GM21825 (cell line): ENCODE data around the gene DCK.
A peak's percentile ranks its signal among the peaks of the same experiment; 100 is the strongest.

ENCODE experiments used
- ATAC-seq: cut with Tn5 transposase; IDR thresholded peaks from one replicate; pipeline ENCODE4 v1.9.1; 2021; ENCODE audit warnings: mild to moderate bottlenecking, moderate library complexity; ENCODE audit not compliant: unreplicated experiment

DCK gene

DNA sequence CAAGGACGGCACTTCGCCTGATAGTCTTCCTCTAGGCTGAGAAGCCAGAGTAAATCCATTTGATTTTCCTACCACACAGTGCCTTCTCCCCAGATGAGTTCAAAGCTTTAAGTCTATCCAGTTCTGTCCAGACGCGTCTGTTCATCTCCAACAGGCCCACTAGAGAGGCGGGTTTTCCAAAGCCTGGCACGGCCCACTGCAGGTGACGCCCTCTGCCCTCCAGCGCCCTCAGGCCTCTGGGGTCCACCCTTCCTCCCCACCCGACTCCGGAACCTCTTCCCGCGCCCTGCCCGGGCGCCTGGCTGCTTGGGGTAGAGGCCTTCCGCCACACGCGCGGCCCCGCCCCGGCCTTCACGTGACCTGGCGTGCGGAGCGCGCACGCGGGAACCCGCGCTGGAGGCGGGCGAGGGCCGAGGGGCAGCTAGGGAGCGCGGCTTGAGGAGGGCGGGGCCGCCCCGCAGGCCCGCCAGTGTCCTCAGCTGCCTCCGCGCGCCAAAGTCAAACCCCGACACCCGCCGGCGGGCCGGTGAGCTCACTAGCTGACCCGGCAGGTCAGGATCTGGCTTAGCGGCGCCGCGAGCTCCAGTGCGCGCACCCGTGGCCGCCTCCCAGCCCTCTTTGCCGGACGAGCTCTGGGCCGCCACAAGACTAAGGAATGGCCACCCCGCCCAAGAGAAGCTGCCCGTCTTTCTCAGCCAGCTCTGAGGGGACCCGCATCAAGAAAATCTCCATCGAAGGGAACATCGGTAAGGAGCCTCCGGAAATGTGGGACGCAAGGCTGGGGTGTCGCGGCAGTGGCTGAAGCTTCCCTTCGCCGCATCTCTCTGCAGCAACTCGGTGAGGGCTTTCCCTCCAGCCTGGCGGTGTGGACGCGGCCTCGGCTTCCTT, at the start of gene DCK:
TSS of gene DCK (plus strand) at position 469 of the 888 bp plus-strand sequence. CDS start at position 656, 187 bp downstream.
- peak; percentile 89 for ATAC-seq

DNA sequence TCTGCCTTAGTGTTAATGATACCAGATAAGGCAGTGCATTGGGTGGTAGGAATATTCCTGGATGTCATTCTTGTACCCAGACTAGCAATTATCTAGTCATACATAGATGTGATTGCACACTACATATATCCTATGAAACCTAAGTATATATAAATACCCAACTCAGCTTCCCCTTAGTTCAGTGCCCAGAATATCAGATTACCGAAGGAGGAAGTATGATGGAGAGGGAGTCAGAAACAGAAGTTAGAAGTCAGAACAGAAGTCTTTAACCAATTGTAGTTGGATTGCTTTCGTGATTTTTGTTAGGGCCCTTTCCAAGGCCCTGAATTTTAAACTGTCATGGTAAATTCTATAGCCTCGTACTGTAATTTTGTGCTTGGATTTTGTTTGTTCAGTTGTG, 48.4 kb upstream of the DCK start:
- ATAC-seq: peak; percentile 42

DNA sequence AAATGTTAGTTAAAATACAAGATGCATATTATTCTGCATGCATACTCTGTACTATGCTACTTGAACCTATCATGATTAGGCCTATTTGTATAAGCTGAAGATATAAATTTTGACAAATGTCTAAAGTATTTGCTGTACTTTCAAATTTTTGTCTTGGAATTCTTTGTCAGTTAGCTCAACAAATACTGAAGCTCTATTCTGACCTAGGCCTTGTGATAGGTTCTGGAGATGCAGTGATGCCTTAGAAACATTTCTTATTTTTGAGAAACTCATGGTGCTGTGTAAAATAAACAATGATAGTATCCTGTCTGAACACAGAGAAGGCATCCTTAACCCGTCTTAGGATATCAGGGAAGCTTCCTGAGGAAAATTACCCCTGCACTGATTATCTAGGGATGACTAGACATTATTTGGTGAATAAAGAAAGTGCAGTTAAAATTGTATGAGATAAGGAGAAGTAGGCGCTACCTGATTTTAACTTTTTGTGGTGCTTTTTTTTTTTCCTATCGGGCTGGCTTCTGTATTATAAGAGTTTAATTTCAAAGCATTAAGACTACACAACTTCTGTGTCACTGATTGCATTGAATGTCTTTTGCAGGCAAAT, 47.9 kb upstream of the DCK start:
- ATAC-seq: no peak

DNA sequence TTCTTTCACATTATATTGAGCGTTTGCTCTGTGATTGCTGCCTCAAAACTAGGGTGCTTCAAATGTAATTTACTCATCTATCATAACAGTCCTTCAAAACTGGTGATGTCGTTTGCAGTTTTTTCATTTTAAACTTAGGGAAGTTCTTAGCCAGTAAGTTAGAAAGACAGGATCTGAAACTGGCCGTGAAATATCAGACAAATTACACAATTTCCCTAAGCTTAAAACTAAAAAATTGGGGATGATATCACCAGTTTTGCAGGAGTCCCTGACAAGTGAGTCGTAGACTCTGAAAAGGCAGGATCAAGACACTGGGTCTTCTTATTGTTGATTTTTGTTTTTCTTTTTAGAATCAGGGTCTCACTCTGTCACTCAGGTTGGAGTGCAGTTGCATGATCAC, 46.5 kb upstream of the DCK start:
- no peak for ATAC-seq

DNA sequence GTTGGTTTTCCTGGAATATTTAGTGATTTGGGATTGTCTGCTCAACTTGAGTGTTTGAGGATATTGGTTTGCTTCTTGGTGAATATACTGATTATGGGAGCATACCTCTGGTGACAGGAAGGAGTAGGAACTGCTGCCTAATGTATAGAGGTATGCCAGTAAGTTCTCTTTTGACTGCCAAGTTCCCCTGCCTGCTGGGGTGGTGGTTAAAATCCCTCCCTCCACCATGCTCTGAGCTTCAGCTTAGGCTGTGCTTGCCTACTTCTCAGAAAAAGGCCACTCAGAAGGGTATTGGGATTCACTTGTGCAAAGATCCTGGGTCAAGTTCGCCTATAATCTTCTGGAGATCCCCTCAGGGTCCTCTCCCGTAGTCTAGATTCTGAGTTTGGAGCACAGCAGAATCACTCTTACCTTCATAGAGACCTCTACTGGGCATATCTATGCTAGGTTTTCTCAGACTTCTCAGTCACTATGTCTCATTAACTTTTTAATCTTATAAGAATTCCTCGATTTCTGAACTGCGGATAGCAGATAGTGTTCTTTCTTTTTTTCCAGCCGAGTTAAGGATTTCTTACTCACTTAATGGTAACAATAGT, 44.7 kb upstream of the DCK start:
- ATAC-seq: no peak

DNA sequence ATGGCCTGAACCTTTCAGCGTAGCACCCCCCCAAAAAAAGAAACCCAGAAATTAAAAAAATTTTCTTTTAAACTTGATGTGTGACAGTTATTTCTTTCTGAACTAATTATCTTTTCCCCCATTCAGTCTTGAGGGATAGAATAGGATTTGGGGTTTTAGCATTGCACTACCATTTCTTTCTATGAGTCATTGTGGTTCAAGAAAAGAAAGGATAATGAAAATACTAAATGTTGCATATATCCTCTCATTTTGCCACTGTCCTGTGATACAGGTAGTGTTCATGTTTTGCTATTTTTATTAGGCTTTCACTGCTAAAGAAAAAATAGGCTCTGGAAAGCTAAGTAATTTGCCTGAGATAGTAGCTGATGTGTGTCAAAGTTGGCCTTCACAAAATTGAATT, 39.4 kb upstream of the DCK start:
- ATAC-seq: no peak

DNA sequence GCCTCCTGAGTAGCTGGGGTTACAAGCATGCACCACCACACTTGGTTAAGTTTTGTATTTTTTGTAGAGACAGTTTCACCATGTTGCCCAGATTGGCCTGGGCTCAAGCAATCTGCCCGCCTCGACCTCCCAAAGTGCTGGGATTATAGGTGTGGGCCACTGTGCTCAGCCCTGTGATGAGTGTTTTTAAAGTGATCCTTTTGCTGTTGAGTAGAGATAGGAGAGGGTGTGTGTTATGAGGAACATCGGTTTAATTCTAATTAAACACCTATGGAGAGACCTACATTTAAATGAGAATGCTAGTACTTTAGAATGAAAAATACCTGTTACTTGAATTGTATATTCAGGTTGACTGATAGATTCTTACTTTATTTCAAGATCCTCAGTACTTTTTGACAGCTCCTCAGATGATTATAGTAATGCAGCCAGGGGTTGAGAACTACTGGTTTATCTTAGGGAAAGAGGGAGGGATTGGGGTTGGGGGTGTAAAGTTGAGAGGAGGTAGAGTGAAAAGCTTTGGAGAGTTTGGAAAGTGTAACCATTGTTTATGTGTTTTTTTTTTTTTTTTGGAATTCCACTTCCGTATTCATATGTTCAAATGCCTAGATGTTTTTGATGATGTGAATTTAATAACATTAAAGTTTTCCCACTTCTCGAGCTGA, 36.8 kb upstream of the DCK start:
- ATAC-seq: no peak

DNA sequence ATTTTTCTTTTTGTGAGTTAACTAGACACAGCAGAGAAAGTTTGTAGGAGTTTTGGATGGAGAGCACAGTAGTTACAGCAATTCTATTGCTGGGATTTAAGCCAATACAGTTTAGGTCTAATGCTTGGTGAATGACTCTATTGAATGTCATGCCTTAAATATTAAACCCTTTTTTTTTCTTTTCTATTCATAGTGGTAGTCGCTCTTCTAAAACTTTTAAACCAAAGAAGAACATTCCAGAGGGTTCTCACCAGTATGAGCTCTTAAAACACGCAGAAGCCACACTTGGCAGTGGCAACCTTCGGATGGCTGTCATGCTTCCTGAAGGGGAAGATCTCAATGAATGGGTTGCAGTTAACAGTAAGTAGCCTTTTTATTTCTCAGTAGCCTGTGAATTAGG, 34.8 kb upstream of the DCK start:
- ATAC-seq: no peak

DNA sequence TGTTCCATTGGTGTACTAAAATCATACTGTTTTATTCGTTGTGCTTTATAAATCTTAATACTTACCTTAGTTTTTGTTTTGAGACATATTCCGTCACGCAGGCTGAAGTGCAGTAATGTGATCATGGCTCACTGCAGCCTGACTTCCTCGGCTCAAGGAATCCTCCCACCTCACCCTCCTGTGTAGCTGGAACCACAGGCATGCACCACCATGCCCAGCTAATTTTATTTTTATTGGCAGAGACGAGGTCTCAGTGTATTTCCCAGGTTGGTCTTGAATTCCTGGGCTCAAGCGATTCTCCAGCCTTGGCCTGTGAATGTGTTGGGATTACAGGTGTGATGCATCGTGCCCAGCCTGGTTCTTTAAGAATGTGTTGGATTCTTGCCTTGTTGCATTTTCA, 24.4 kb upstream of the DCK start:
- no peak for ATAC-seq

DNA sequence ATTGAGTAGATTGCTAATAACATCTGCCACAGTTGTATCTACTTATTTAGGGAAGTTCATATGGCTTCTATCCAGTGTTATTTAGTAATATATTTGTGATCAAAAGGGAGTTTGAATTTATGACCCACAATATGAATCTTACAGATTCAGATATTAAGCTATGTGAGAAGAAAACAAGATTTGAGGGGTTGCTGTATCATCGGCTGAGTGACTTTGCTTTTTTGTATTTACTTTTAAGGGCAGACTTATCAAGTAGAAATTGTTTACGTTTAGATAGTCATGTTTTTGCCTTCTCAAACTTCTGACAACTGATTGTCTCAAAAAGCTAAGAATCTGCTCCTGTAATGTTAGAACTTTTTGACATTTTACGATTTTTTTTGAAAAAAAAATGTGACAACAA, 17.2 kb upstream of the DCK start:
- no peak for ATAC-seq

DNA sequence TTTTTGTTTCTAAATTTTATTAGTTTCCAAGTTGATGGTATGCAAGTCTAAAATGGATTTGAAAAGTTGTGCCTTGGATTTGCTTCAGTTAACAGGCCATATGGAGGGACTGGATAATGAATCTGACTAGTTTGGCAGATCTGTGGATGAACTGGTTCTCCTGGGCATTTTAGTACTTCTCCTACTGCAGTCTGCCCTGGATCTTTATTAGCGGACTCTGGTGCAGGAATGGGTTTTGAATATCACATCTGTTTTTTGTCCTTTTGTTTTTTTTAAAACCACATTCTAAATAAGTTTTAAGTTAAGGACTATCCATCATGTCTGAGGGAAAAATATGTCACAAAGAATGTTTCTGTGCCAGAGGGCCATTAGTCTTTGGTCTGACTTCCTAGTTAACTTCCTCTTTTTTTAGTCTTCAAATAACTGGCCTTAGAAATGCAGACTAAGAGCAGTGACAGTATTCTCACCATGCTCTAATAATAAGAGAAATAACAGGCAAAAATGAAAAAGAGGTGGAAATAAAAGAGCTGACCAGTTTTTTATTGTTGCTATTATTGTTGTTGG, 13.9 kb upstream of the DCK start:
- no peak for ATAC-seq

DNA sequence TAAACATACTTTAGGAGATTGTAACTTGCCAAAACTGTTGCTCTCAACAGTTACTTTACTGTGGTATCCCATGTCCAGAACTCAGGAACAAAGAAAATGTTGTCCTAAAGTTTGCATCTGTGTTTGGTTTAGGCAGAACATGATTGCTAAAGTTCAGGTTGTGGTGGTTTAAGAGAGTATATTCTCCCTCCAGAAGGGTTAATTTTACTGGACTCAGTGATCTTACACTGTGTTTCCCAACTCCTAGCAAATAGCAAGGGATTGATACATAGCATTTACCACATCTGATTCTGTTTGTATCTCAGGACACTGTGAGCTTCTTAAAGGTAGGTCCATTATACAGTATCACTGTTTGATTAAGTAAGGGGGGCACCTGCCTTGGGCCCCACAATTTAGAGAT, 13.3 kb upstream of the DCK start:
- no peak for ATAC-seq

DNA sequence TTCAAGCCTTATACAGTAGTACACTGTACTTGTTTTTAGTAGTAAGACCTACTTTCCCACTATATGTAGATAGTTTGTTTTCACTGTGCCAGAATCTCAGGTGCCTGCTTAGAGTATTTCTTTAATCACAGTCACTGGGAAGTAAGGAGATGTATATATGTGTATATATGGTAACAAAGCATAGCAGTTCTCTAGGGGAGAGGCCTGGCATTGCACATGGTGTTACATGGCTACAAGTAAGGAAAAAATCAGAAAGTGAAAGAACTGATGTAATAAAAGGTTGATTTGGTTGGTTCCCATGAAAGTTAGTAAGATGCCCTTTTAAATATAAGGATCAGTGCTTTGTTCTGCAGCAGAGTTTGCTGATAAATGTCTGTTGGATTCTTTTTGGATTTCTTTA, 9.3 kb upstream of the DCK start:
- no peak for ATAC-seq

DNA sequence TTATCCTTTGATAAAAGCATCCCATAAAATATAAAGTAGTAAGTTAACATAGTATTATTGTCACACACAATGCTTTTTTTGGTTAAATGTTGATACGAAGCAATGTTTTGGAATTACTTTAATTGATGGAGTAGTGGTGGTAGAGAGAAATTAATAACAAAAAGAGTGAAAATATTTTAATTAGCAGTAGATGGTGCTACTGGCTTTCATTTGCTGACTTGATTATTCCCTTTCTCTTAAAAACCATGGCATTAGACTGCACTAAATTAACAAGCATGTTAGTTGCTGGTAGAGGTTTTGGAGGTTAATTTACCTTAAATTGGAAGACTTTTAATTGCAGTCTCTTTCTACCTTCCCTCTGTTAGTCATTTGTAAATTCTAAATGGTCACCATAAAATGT, 8.9 kb upstream of the DCK start:
- no peak for ATAC-seq

DNA sequence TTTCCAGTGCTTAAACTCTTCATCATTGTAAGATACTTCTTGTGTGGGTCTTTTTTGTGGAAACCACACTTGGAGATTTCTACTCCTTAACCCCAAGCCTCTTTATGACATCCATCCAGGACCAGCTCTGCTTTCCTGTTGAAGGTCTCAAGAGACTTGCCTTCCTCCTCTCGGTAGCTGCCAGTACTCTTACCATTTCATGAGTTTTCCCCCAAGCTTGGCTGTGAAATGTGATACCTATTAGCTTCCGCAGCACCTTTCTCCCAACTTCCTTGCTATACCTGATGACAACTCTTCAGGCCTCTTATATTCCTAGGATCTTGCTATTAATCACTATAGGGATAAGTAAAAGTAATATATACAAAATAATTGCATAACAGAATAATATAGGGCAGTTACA, 1.9 kb upstream of the DCK start:
- no peak for ATAC-seq

DNA sequence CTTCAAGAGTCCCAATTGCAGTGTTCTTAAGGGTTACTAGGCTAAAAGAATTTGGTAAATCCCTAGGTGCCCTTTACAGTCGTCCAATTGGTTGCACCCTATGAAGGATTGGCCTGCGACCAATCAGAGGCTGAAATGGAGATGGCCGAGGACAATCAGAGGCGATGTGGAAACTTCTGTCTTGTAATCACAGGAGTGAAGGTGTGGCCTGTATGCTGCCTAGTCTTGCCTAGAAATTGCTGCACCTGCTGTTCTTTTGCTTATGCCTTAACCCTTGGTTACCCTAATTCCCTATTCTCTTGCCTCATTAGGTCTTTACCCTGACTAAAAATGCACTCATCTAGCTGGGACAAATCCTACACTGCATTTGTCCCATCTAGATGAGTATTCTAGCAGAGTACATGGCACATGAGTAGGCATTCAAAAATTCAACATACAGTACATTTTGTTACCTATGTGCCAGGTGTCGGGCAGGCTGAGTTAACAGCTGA, 1.0 kb upstream of the DCK start:
- ATAC-seq: no peak

DNA sequence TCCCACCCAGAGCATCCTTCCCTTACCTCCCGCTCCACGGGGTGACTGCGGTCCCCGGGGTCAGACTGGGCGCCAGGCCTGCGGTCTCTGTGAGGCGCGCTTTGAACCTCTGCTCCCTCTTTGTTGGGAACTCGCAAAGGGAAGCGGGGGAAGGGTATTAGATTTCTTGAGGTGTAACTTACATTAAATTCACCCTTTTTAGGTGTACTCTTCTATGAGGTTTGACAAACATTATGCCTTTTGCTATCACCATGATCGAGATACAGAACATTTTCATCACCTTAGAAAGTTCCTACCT, 569 bp downstream of the DCK start:
- no peak for ATAC-seq

DNA sequence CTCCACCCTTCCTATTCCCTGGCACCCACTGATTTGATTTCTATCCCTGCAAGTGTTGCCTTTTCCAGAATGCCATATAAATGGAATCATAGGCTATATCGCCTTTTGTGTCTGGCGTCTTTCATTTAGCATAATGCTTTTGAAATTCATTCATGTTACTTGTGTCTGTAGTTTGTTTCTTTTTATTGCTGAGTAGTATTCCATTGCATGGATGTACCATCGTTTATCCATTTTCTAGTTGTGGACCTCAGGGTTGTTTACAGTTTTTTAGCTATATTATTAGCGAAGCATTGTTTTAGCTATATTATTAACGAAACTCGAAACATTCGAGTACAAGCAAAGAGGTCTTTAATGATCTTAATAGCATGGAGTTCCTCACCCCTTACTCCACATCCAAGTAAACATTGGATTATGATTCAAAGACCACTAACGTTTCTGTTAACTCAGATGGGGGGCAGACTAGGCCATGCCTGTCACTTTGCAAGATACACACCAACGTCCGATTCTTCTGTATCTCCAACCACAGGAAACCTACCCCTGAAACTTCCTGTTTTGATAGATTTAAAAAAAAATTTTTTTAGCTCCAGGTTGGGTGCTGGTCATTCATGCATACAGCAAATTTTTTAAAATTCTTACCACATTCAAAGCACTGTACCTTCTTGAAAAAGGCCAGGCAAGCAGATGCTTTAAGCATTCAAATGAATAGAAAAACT, 1.1 kb downstream of the DCK start:
- peak; percentile 48 for ATAC-seq

DNA sequence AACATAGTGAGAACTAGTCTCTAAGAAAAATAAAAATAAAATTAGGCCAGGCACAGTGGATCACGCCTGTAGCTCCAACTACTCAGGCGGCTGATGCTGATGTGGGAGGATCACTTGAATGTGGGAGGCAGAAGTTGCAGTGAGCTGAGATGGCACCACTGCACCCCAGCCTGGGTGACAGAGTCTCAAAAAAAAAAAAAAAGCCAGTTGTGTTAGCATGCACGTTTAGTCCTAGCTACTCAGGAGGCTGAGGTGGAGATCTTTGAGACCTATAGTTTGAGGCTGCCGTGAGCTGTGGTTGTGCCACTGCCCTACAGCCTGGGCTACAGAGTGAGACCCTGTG, 2.5 kb downstream of the DCK start:
- no peak for ATAC-seq

DNA sequence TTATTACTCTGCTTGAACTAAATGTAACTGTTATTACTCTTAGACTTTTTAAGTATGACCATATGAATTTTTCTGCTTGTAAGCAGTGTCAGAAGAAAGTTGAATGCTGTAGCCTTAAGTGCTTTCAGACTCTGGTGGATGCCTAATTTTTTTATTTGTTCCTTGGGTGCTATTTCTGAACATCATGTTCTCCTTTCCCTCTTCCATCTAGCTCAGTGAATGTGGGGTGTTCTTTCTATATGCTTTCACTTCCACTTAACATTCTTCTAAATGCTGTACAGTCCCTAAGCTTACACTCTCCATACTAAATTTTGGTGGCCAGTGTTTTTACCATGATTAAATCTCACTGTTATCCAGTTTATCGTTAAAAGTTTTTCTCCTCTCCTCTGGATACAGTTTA, 3.6 kb downstream of the DCK start:
- ATAC-seq: no peak

DNA sequence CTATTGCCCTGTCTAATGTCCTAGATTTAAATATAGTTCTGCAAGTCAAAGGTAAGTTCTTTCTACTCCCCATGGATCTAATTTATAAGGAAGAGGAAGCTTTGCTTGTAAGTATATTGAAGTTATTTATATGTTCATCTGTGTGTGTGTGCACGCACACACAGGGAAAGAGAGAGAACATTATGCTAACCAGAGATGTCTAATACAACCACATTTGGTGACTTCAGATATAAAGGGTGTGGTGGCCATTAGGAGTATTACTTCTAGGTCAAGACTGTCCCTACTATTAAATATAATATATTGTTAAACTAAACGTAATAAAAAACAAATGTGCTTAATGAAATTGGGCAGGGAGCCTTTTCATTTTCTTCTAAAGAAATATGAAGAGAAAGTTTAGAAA, 4.1 kb downstream of the DCK start:
- no peak for ATAC-seq
